Fibroblast of lung (primary cell): Measurements from ENCODE around the gene PRMT3.

Source experiments
- EZH2 ChIP-seq: IDR thresholded peaks from 2 replicates; pipeline ENCODE4 v1.5.1; 2012; ENCODE audit warnings: low read length, control low read depth, mild to moderate bottlenecking; ENCODE audit errors: missing control alignments
- TF ChIP-seq, protein P1 (sequence below), 2 donors: IDR thresholded peaks in 1 of 2; conservative IDR thresholded peaks in 1 of 2; 1 replicate in 1 of 2; 2 replicates in 1 of 2; pipeline ENCODE4 v1.5.1; 2011 to 2012; ENCODE audit warnings: low read length in 2 of 2, control low read depth in 1 of 2, inconsistent platforms in 1 of 2, low read depth in 1 of 2, mild to moderate bottlenecking in 1 of 2

GRCh38 chr11:20551096-20551495 lies 163.6 kb downstream of the PRMT3 start:
- TF ChIP-seq, protein P1, sequence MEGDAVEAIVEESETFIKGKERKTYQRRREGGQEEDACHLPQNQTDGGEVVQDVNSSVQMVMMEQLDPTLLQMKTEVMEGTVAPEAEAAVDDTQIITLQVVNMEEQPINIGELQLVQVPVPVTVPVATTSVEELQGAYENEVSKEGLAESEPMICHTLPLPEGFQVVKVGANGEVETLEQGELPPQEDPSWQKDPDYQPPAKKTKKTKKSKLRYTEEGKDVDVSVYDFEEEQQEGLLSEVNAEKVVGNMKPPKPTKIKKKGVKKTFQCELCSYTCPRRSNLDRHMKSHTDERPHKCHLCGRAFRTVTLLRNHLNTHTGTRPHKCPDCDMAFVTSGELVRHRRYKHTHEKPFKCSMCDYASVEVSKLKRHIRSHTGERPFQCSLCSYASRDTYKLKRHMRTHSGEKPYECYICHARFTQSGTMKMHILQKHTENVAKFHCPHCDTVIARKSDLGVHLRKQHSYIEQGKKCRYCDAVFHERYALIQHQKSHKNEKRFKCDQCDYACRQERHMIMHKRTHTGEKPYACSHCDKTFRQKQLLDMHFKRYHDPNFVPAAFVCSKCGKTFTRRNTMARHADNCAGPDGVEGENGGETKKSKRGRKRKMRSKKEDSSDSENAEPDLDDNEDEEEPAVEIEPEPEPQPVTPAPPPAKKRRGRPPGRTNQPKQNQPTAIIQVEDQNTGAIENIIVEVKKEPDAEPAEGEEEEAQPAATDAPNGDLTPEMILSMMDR (conservative IDR thresholded peaks at IDR 0.05 in 1 of 2, IDR thresholded peaks at IDR 0.05 in 1 of 2; ENCODE audit: low read depth in 1 of 2, low read length in 2 of 2): no peak
- TF ChIP-seq EZH2: no peak
